GM12873 (cell line): ENCODE data around the gene VPS33A.

Experiments
- TF ChIP-seq, protein P1 (sequence below): IDR thresholded peaks from 2 replicates; pipeline ENCODE4 v1.5.1; 2012; ENCODE audit warnings: low read depth, mild to moderate bottlenecking, moderate library complexity, low read length, control low read depth; ENCODE audit not compliant: insufficient read depth; ENCODE audit errors: missing control alignments

Gene VPS33A

GRCh38 chr12:122244565-122245371, 21.5 kb downstream of the VPS33A start:
- TF ChIP-seq, protein P1, sequence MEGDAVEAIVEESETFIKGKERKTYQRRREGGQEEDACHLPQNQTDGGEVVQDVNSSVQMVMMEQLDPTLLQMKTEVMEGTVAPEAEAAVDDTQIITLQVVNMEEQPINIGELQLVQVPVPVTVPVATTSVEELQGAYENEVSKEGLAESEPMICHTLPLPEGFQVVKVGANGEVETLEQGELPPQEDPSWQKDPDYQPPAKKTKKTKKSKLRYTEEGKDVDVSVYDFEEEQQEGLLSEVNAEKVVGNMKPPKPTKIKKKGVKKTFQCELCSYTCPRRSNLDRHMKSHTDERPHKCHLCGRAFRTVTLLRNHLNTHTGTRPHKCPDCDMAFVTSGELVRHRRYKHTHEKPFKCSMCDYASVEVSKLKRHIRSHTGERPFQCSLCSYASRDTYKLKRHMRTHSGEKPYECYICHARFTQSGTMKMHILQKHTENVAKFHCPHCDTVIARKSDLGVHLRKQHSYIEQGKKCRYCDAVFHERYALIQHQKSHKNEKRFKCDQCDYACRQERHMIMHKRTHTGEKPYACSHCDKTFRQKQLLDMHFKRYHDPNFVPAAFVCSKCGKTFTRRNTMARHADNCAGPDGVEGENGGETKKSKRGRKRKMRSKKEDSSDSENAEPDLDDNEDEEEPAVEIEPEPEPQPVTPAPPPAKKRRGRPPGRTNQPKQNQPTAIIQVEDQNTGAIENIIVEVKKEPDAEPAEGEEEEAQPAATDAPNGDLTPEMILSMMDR: no peak

- TF ChIP-seq, protein P1: no peak
Measured at GRCh38 chr12:122243965-122244364, 22.3 kb downstream of the VPS33A start.

DNA sequence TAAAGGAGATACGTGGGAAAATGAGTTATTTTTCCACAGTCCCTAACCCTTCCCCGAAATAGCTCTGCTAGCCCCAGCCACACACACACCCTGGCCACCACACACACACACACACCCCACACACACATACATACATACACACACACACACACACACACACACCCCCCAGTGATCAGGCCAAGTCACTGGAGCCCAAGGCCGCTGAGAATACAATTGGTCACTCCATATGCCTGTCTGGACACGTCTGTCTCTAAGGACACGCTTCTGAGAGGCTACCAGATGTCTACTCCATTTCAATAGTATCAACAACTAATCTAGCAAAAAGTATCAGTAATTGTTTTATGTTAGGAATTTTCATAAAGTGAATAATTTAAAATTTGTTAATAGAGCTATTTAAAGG, 27.4 kb downstream of the VPS33A start:
- TF ChIP-seq, protein P1: no peak

DNA sequence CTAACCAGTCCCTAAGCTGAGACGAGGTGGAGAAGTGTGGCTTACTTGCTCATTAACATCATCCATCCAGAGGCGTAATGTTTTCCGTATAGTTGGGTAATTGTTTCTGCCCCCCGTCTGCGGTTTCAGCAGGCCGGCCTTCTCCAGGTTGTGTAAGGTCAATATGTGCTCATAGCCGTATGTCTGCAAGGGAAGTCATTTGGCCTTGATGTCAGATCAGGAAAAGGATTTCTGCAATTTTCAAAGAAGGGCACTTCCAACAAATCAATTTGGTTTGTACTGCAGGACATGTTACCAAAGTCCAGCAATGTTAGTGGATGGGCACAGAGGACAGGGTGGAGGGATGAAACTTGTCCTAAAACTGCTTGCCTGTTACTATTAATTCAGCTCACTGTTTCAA, 30.6 kb downstream of the VPS33A start:
- TF ChIP-seq, protein P1: no peak

DNA sequence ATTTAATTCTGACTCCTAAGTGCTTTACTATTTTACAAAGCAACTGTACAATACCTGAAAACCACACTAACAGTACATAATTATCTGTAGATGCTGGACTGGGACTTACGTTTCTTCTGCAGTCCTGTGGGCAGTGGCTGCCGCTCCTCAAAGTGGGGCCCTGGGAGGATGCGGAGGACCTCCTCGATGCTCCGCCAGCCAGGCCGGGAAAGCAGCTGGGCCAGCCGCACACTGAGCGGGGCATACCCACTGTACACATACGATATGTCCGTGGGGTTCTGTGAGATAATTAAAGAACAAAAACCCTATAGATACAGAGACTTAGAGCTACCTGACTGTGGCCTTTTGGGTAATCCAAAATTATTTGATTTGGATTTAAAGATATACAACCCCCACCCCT, 33.6 kb downstream of the VPS33A start:
- TF ChIP-seq, protein P1: no peak

- TF ChIP-seq, protein P1: no peak
Measured at GRCh38 chr12:122230798-122231197, 35.5 kb downstream of the VPS33A start.

DNA sequence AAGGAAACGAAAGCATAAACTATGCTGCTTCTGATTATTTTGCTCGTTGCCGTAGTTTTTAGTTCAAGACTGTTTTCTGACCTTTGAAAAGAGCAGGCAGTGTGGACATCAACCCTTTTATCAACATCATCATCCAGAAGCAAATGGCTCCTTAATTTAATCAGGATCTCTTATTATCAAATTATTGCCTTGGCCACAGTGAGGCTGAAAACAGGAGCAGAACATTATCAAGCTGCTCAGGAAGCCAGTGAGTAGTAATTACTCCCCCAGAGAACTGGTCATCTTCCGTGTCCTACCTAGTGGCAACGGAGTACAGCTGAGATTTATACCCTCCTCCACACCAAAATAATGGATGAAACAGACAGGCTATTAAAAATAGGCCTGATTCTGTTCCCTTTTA, 38.2 kb downstream of the VPS33A start:
- TF ChIP-seq, protein P1: no peak
